Stimulated activated CD4-positive, alpha-beta T cell treated with anti-CD3 and anti-CD28 coated beads, Interleukin-1b, Interleukin-23, amount 100 ng/mL, for 24 hours (primary cell): ENCODE results near the gene VAT1.
"Not testable (repeated sequence)": the region's sequence is repeated elsewhere in the genome, so short reads cannot be mapped to it uniquely, and the experiment has no call there.

Experiments
- DNase-seq, 4 experiments: peaks; one replicate each; pipeline ENCODE4 v3.0.0-alpha.2; 2020; ENCODE audit warnings: low read depth in 4 of 4, low spot score in 1 of 4

The VAT1 gene

GRCh38 chr17:43010667-43011308 is 11.4 kb downstream of the VAT1 start:
- DNase-seq: no peak

DNA sequence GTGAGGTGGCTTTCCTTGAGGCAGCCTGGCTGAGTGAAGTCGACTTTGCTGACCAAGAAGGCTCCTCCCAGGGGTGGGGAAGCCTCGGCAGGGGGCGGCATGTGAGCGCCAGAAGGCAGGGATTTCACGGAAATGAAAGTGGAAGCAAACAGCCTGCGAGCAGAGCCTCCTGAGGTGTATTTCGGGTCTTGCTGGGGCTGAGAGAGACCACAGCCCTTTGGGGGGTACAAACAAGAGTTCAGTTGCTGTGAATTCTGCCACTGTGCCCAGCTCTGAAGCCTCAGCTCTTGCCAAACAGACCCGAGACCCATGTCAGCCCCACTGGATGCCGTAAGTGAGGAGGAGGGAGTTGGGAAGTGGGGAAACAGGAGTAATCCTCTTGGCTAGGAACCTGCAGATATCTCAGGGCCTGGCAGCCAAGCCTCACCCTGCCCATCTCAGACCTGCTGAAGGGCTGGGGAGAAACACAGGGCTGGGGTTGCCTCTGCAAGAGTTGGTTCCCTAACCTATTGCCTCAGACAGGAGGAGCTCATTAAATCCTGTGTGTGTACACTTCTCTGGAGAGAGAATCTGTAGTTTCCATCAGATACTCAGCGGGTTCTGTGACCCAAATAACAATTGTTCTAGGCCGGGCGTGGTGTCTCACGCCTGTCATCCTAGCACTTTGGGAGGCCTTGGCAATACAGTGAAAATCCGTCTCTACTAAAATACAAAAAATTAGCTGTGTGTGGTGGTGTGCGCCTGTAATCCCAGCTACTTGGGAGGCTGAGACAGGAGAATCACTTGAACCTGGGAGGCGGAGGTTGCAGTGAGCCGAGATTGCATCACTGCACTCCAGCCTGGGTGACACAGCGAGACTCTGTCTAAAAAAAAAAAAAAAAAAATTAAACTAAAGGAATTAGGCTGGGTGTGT is 15.3 kb downstream of the VAT1 start, which contains the start of gene IFI35:
IFI35 (plus strand) TSS at position 146 of the 913 bp plus-strand sequence; CDS start at position 310, 164 bp downstream.
- DNase-seq: peak; percentile 50 to 77 (median 65)

GRCh38 chr17:43003542-43004172 is 18.5 kb downstream of the VAT1 start:
- DNase-seq: no peak

DNA sequence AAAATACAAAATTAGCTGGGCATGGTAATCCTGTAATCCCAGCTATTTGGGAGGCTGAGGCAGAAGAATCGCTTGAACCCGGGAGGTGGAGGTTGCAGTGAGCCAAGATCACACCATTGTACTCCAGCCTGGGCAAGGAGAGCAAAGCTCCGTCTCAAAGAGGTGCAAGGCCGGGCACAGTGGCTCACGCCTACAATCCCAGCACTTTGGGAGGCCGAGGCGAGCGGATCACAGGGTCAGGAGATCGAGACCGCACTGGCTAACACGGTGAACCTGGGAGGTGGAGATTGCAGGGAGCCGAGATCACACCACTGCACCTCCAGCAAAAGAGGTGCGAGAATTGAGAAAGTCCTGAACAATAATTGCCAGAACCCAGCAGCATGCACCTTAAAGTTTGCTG is 21.3 kb downstream of the VAT1 start:
- DNase-seq: not testable (repeated sequence)

DNA sequence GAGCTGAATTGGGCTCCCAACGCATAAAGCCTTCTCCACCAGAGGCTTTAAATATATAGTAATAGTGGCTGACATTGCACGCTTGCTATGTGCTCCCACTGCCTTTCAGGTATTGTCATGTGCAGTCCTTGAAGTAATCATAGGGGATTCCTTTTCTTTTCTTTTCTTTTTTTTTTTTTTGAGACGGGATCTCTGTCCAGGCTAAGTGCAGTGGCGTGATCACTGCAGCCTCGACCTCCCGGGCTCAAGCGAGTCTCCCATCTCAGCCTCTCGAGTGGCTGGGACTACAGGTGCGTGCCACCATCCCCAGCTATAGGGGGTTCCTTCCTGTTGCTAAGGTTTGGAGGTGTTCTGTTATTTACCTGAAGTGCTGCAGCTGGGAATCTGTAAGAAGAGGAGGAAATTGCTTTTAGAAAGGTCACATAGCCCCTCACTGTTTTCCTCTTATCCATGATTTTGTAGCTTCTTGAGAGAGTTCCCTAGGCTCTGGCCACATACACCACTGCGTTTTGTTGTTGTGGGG is 23.1 kb downstream of the VAT1 start:
- DNase-seq: no peak

DNA sequence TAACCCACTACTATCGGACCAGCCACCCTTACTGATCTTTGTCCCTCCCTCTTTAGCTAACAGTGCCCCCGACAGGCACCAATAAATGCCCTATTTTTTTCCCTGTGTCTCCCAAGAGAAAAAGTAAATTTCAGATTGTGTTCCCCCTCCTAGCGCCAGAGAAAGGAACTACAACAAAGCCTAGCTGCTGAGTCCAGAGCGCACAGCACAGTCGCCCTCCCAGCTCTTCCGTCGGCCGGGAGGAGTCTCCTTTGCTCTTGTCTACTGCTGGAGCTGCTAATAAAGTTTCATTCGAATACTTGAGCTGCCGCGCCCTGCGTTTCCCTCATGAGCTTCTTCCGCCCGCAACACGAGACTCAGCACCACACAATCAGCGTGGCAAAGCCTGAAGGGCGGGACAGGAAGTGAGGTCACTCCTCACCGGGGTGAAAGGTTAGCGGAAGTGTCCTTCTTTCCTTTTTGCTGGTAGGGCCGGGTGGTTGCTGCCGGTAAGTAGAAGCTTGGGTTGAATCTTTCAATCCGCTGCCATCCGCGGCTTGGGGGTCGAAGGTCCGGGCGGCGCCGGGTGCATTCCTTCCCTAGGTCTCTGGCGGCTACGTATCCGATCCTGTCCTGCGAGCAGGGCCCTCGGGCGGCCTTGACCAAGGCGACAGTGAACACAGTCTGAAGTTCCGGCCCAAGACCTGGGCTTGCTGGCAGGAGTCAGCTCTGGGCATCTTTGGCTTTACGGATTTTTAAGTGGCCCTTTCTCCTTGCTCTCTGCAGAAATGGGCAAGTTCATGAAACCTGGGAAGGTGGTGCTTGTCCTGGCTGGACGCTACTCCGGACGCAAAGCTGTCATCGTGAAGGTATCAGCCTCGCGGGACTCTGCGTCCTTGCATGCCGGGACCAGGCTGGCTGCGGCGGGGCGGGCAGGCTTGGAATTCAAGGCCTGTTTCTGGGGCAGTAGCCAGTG is 23.9 kb downstream of the VAT1 start, which contains the start of gene RPL27:
RPL27 (plus strand) TSS at position 436 of the 955 bp plus-strand sequence; CDS start at position 768, 332 bp downstream.
- DNase-seq: peak; percentile 91 to 94 (median 92)

- no peak for DNase-seq
Measured at GRCh38 chr17:42997390-42997983, 24.7 kb downstream of the VAT1 start.

DNA sequence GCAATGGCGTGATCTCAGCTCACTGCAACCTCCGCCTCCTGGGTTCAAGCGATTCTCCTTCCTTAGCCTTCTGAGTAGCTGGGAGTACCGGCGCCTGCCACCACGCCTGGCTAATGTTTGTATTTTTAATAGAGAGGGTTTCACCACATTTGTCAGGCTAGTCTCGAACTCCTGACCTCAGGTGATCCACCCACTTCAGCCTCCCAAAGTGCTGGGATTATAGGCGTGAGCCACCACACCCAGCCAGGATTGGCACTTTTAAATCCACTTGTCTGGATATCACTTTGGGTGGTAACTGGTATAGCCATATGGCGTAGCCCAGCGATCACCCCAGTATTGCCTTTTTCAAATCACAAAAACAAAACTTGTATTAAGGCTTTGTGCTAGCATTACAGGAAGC is 28.3 kb downstream of the VAT1 start:
- DNase-seq: not testable (repeated sequence)

DNA sequence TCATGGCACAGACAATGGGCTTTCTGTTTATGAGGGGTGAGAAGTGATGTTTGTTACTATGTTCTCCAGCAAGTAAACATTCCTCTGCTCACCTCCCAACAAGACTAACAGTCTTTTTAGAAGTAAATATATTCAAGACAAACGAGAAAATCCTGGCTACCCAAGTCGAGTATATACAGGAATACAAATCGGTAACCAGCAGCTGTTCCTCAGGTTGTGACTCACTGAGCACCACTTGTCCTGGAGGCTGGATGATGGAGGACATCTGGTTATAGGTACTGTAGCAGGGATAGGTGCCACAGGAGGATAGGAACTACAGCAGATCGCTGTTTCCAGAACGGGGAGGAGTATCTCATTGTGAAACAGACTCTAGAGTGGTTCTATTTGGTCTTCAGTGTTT is 29.3 kb downstream of the VAT1 start:
- no peak for DNase-seq

DNA sequence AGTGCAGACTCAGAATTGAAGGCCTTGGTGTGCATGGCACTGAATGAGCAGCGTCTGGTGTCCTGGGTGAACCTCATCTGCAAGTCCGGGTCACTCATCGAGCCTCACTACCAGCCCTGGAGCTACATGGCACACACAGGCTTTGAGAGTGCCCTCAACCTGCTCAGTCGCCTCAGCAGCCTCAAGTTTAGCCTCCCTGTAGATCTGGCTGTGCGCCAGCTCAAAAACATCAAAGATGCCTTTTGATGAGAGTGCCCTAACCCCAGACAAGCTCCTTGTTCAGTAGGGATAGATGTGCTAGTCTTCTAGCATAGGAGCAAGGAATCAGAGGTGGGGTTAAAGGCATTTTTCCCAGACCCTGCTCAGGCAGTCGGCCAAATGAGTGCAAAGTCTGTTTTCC is 30.7 kb downstream of the VAT1 start:
- no peak for DNase-seq

DNA sequence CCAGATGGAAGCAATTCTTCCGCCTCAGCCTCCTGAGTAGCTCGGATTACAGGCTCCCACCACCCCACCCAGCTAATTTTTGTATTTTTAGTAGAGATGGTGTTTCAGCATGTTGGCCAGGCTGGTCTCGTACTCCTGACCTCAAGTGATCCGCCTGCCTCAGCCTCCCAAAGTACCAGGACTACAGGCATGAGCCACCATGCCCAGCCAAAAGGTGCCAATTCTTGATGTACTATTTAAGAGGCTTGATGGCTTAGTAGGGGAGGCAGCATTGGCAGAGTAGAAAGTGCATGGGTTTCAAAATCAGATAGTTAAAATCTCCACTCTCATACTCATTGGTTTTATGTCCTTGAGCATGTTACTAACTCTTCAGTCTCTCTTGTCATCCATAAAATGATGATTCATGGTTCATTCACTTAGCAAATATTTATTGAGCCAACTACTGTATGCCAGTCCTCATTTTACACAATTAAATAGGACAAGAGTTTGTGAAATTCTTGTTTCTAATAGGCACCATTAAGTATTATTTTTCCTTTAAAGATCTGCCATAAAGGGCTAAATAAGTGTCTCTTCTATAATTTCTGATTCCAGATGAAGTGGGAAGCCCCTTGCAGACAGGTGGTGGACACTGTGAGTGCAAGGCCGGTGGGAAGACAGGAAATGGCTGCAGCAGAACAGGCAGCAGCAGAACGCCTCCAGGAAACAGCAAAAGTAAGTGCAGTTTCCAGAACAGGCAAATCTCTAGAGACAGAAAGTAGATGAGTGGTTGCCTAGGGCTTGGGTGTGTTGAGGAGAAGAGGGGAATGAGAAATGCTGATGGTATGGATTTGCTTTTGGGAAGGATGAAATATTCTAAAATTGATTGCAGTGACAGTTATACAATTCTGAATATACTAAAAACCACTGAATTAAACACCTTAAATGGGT is 32.2 kb downstream of the VAT1 start:
- DNase-seq: no peak

- no peak for DNase-seq
Measured at GRCh38 chr17:42989141-42989540, 33.0 kb downstream of the VAT1 start.

- DNase-seq: no peak
Measured at GRCh38 chr17:42985225-42985624, 37.0 kb downstream of the VAT1 start.

GRCh38 chr17:42982266-42982665 is 39.9 kb downstream of the VAT1 start:
- no peak for DNase-seq

- peak in 3 of 4 experiments; percentile 30 to 64 (median 55) for DNase-seq
Measured at GRCh38 chr17:42980766-42981397, 41.3 kb downstream of the VAT1 start.

DNA sequence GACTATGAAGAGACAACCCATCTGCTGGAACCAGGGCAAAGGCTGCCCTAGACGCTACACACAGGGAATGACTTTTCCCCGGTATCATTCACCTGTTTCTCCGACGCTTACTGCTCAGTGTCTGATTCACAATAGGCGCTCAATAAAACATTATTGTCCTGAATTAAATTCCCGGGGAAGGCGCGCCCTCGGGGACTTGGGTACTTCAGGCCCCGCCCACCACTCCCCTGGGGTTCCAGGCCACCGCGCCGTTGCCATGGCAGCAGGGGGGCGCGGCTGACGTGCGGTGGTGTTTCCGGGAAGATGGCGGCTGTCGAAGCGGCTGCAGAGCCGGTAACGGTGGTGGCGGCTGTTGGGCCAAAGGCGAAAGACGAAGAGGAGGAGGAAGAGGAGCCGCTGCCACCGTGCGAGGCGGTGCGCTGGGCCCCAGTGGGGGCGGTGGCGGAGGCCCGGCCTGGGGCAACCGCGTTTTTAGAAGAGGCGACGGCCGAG is 41.9 kb downstream of the VAT1 start, which contains the start of gene RUNDC1:
RUNDC1 (plus strand) TSS at position 292 of the 492 bp plus-strand sequence; CDS start at position 304, 12 bp downstream.
- peak; percentile 82 to 92 (median 88) for DNase-seq

GRCh38 chr17:42979511-42980273 is 42.5 kb downstream of the VAT1 start, which contains the start of gene PTGES3L:
Gene PTGES3L, minus strand, starts transcription at chr17:42980080. Its CDS starts 27 bp downstream, at chr17:42980053.
- no peak for DNase-seq
